ENCODE data around the gene CERS4. TPM values are rescaled to one million over a fixed set of nuclear protein-coding genes. Genes with fewer than 3 reads are reported as not detected.
"Not testable (repeated sequence)": the region's sequence is repeated elsewhere in the genome, so short reads cannot be mapped to it uniquely, and the experiment has no call there.

CERS4 gene
- polyA plus RNA-seq, 1 donor from 2014 or later = 59.3 TPM

DNA sequence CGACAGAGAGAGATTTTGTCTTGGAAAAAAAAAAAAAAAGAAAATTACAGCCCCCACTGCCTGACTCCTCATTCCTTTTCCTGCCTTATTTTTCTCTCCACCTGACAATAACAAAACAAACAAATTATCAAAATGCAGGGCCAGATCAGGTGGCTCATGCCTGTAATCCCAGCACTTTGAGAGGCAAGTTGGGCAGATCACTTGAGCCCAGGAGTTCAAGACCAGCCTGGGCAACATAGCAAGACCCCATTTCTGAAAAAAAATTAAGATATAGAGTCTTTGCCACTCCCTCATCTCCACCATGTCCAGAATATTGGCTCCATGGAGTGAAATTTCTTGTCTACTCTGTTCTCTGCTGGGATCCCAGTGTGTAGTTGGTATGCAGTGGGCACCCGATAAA, 7.2 kb downstream of the CERS4 start:
- no peaks in the 10 kb centered on the region for H4K20me1 ChIP-seq (ENCODE audit: insufficient read depth)
- no peak overlapping the region for H3K9ac ChIP-seq (ENCODE audit: low read length)
- no peak overlapping the region for H3K4me2 ChIP-seq (ENCODE audit: low read length)
- H2AFZ ChIP-seq (ENCODE audit: low read depth, low read length) = no peak overlapping the region
- no peak overlapping the region for H3K4me3 ChIP-seq (ENCODE audit: low read length)
- H3K79me2 ChIP-seq (replicated peaks; ENCODE audit: insufficient read depth, low read length) = peaks cover 3% of the 10 kb centered on the region
- H3K9me3 ChIP-seq (ENCODE audit: low read length) = no peaks in the 10 kb centered on the region
- no peak overlapping the region for H3K27ac ChIP-seq (ENCODE audit: low read length)
- H3F3A ChIP-seq (ENCODE audit: insufficient read depth, low read length, poor library complexity, severe bottlenecking) = no peaks in the 10 kb centered on the region
- H3K9me2 ChIP-seq (ENCODE audit: insufficient read depth, low read length) = no peaks in the 10 kb centered on the region
- TF ChIP-seq, protein P1, sequence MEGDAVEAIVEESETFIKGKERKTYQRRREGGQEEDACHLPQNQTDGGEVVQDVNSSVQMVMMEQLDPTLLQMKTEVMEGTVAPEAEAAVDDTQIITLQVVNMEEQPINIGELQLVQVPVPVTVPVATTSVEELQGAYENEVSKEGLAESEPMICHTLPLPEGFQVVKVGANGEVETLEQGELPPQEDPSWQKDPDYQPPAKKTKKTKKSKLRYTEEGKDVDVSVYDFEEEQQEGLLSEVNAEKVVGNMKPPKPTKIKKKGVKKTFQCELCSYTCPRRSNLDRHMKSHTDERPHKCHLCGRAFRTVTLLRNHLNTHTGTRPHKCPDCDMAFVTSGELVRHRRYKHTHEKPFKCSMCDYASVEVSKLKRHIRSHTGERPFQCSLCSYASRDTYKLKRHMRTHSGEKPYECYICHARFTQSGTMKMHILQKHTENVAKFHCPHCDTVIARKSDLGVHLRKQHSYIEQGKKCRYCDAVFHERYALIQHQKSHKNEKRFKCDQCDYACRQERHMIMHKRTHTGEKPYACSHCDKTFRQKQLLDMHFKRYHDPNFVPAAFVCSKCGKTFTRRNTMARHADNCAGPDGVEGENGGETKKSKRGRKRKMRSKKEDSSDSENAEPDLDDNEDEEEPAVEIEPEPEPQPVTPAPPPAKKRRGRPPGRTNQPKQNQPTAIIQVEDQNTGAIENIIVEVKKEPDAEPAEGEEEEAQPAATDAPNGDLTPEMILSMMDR (IDR thresholded peaks at IDR 0.05; ENCODE audit: poor library complexity, severe bottlenecking) = no peak
- TF ChIP-seq TAF1 (IDR thresholded peaks at IDR 0.05; ENCODE audit: low read depth) = no peak
- H3K27me3 ChIP-seq (ENCODE audit: insufficient read depth, low read depth, low read length) = no peaks in the 10 kb centered on the region
- H3K36me3 ChIP-seq (ENCODE audit: insufficient read depth, low read length) = no peaks in the 10 kb centered on the region

DNA sequence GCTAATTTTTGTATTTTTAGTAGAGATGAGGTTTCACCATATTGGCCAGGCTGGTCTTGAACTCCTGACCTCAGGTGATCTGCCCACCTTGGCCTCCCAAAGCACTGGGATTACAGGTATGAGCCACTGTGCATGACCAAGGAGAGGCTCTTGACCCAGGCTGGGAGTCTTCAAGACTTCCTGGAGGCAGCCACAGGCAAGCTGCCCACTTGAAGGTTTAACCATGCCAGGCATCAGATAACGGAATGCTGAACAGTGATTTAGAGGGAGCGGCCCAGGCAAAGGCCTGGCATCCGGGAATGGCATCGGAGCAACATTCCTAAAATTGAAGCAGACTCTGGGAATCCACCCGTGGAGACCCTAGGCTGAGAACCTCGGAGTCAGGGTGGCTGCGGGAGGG, 9.0 kb downstream of the CERS4 start:
- not testable (repeated sequence) for H3K36me3 ChIP-seq (ENCODE audit: insufficient read depth, low read length); H3K9me2 ChIP-seq (ENCODE audit: insufficient read depth, low read length); H3K27me3 ChIP-seq (ENCODE audit: insufficient read depth, low read depth, low read length); H2AFZ ChIP-seq (ENCODE audit: low read depth, low read length); H3K9me3 ChIP-seq (ENCODE audit: low read length); H3K9ac ChIP-seq (ENCODE audit: low read length); H3F3A ChIP-seq (ENCODE audit: insufficient read depth, low read length, poor library complexity, severe bottlenecking); H3K27ac ChIP-seq (ENCODE audit: low read length); H4K20me1 ChIP-seq (ENCODE audit: insufficient read depth); H3K4me3 ChIP-seq (ENCODE audit: low read length); H3K79me2 ChIP-seq (replicated peaks; ENCODE audit: insufficient read depth, low read length); H3K4me2 ChIP-seq (ENCODE audit: low read length)

DNA sequence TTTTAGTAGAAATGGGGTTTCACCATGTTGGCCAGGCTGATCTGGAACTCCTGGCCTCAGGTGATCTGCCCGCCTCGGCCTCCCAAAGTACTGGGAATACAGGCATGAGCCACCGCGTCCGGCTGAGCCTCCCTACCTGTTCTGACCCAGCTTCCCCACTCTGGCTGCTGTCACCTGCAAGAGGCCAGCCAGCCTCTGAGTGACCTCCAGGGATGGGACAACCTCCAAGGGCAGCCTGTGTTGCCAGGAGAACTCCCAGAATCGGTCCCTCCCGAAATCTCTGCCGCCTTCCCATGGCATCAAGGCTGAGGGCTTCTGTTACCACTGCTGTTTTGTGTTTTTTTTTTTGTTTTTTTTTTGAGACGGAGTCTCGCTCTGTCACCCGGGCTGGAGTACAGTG, 11.3 kb downstream of the CERS4 start:
- TF ChIP-seq EP300 (conservative IDR thresholded peaks at IDR 0.05; ENCODE audit: poor library complexity, severe bottlenecking) = no peak
- no peak for TF ChIP-seq SMC3 (conservative IDR thresholded peaks at IDR 0.05; ENCODE audit: poor library complexity)
- TF ChIP-seq, protein P1 (IDR thresholded peaks at IDR 0.05; ENCODE audit: poor library complexity, severe bottlenecking) = no peak
- TF ChIP-seq MXI1 (conservative IDR thresholded peaks at IDR 0.05; ENCODE audit: poor library complexity, severe bottlenecking) = no peak
- no peak for TF ChIP-seq TAF1 (IDR thresholded peaks at IDR 0.05; ENCODE audit: low read depth)
- TF ChIP-seq POLR2AphosphoS5 (IDR thresholded peaks at IDR 0.05) = no peak
- no peak for TF ChIP-seq EZH2 (IDR thresholded peaks at IDR 0.05; ENCODE audit: borderline replicate concordance, insufficient read depth, low read length, poor library complexity, severe bottlenecking)
- TF ChIP-seq, protein P2, sequence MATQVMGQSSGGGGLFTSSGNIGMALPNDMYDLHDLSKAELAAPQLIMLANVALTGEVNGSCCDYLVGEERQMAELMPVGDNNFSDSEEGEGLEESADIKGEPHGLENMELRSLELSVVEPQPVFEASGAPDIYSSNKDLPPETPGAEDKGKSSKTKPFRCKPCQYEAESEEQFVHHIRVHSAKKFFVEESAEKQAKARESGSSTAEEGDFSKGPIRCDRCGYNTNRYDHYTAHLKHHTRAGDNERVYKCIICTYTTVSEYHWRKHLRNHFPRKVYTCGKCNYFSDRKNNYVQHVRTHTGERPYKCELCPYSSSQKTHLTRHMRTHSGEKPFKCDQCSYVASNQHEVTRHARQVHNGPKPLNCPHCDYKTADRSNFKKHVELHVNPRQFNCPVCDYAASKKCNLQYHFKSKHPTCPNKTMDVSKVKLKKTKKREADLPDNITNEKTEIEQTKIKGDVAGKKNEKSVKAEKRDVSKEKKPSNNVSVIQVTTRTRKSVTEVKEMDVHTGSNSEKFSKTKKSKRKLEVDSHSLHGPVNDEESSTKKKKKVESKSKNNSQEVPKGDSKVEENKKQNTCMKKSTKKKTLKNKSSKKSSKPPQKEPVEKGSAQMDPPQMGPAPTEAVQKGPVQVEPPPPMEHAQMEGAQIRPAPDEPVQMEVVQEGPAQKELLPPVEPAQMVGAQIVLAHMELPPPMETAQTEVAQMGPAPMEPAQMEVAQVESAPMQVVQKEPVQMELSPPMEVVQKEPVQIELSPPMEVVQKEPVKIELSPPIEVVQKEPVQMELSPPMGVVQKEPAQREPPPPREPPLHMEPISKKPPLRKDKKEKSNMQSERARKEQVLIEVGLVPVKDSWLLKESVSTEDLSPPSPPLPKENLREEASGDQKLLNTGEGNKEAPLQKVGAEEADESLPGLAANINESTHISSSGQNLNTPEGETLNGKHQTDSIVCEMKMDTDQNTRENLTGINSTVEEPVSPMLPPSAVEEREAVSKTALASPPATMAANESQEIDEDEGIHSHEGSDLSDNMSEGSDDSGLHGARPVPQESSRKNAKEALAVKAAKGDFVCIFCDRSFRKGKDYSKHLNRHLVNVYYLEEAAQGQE (IDR thresholded peaks at IDR 0.05; ENCODE audit: borderline replicate concordance) = no peak
- TF ChIP-seq RAD21 (conservative IDR thresholded peaks at IDR 0.05) = no peak
- Histone ChIP-seq H3K9me3 (ENCODE audit: low read length) (no peaks in the 10 kb centered on the region), H3K27ac (ENCODE audit: low read length) (no peak overlapping the region), H3K9ac (ENCODE audit: low read length) (no peak overlapping the region), H3F3A (ENCODE audit: insufficient read depth, low read length, poor library complexity, severe bottlenecking) (no peaks in the 10 kb centered on the region), H3K27me3 (ENCODE audit: insufficient read depth, low read depth, low read length) (no peaks in the 10 kb centered on the region), H3K4me3 (ENCODE audit: low read length) (no peak overlapping the region), H3K9me2 (ENCODE audit: insufficient read depth, low read length) (no peaks in the 10 kb centered on the region), H3K79me2 (replicated peaks; ENCODE audit: insufficient read depth, low read length) (no peaks in the 10 kb centered on the region), H2AFZ (ENCODE audit: low read depth, low read length) (no peak overlapping the region), H3K36me3 (ENCODE audit: insufficient read depth, low read length) (no peaks in the 10 kb centered on the region), H3K4me2 (ENCODE audit: low read length) (no peak overlapping the region), H4K20me1 (ENCODE audit: insufficient read depth) (no peaks in the 10 kb centered on the region)

Measured in neural cell (in vitro differentiated cells).